SKM-1 (cell line): ENCODE data around the gene TMEM150A.
"Not testable (repeated sequence)": the region's sequence is repeated elsewhere in the genome, so short reads cannot be mapped to it uniquely, and the experiment has no call there.

ENCODE experiments used
- DNase-seq: peaks from one replicate; lab custom pipeline; 2025; ENCODE audit not compliant: unreplicated experiment; lab: John Stamatoyannopoulos, UW

Gene TMEM150A

GRCh38 chr2:85613717-85614515 lies 11.4 kb upstream of the TMEM150A start:
- no peak for DNase-seq

GRCh38 chr2:85611705-85612587 lies 9.4 kb upstream of the TMEM150A start, which contains the start of gene C2orf68:
Gene C2orf68, minus strand, starts transcription at chr2:85612066. Its CDS starts 82 bp downstream, at chr2:85611984.
- DNase-seq: peak; percentile 96

GRCh38 chr2:85611217-85611704 lies 8.8 kb upstream of the TMEM150A start:
- no peak for DNase-seq

- no peak for DNase-seq
Measured at GRCh38 chr2:85607268-85608215, 5.0 kb upstream of the TMEM150A start.

DNA sequence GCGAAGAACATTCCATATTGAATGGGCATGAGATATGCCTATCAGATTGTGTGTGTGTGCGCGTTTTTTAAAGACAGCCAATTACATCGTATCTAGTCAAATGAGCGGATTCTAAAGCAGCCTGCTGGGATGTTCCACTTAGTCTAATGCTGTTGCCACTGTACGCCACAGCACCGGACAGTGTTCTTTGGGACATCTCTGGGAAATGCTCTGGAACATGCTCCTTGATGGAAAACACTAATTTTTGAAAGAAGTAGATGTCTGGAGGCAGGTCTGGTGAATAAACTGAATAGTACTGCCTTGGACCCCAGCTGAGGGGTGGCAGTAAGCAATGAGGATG lies 3.6 kb upstream of the TMEM150A start:
- DNase-seq: no peak

DNA sequence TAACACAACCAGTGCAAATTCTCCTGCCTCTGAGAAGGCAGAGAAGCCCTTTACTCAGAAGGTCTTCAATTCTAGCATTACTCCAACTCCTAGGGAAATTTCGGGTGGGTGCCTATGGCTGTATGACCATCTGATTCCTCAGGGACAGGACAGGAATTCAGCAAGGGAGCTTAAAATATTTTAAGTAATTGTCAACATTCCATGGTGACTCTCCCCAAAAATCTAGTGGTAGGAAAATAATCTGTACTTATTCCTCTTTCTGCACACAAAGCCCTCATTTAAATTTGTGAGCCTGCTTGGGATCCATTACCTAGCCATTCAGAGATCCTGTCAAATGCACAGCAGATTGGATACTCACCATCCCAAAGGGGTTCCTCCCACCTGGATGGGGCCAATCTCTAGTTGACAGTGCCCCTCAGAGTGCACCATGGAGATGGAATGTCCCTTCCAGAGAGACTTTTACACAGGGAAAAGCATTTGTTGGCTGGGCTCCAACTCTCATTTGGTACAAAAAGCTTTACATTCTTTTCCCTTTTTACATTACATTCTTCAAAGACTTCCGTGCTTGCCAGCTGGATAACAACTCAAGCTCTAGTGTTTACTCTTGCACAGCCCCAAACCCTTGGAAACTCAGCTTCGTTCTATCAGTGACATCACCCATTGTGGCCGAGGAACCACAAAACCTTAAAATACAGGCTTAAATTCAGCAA lies 3.1 kb upstream of the TMEM150A start:
- DNase-seq: no peak

- DNase-seq: no peak
Measured at GRCh38 chr2:85604568-85605339, 2.3 kb upstream of the TMEM150A start.

- not testable (repeated sequence) for DNase-seq
Measured at GRCh38 chr2:85604133-85604444, 1.6 kb upstream of the TMEM150A start.

DNA sequence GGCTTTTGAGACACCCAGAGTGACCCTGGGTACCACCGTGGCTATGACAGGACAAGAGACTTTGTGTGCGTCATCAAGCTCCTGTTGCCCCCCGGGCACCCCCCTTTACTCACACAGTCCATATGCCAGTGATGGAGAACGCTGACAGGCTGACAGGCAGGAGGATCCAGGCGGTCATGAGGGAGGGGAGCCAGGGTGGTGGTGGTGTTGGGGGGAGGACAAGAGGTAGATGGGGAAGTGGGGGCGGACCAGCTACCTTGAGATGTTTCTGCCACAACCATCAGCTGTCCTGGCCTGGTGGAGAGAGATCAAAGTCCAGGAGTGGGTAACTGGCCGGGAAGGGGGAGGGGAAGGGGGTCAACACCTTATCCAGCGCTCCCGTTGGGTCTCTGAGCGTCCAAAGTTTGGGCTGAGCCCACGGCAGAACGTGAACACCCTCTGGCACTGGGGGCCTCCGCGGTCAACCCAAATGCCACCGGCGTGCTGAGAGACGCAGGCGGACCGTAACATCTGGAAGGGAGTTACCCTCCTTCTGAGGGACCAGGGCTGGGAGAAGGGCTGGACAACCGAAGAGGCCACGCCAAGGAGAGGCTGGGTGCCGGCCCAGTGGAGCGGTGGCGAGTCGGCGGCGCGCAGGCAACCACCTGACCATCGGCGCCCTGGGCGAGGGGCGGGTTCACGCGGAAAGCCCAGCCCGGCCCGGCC lies 575 bp downstream of the TMEM150A start:
- no peak for DNase-seq

- no peak for DNase-seq
Measured at GRCh38 chr2:85600951-85601770, 1.3 kb downstream of the TMEM150A start.

- no peak for DNase-seq
Measured at GRCh38 chr2:85600235-85600575, 2.3 kb downstream of the TMEM150A start.

DNA sequence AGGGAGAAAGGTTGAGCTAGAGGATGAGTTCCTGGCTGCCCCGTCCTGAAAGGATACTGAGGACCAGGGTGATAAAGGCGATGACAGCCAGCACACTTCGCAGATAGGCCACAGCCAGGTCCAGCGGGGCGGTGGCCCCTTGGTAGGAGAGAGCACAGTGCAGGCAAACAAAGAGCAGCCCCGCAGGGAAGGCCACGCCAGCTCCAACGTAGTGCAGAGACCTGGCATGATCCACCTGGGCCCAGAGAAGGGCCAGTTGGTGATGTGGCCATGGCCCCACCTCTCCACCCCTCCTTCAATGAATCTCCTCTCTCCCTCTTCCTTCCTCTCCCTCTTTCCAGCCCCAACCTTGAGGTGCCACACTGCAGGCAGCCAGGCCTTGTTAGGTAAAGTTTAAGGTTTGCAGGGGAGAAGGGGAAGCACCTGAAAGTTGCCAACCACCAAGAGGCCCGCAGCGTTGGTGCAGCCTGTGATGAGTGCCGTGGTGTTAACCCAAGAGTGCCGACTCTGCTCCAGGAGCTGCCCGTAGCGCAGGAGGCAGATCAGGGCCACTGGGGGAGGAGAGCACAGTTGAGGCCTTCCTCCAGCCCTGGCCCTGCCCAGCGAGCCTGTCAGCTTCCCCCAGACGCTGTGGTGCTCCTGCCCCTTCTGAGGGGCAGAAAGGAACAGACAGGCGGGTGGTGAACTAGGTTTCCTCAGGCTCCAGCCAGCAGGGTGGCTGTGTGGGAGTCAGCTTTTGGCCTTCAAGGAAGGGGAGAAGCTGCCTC lies 2.8 kb downstream of the TMEM150A start:
- DNase-seq: no peak

- DNase-seq: no peak
Measured at GRCh38 chr2:85598594-85599340, 3.7 kb downstream of the TMEM150A start.

DNA sequence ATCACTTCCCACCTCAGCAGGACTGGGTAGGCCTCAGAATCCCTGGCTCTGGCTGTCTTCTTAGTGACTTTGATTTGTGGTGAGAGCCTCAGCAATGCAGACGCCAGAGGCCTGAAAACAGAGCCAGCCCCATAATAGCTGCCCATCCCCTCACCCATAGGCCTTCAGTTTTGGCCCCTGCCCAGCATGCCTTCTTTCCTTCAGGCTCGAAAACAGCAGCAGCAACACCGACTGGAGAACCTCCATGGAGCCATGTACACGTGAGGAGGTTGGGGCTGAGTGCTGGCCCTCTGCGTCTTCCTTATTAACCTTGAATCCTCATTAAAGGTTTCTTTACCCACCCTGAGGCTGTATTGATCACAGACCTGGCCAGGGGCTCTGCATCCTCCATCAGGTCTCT lies 5.3 kb downstream of the TMEM150A start:
- DNase-seq: no peak

DNA sequence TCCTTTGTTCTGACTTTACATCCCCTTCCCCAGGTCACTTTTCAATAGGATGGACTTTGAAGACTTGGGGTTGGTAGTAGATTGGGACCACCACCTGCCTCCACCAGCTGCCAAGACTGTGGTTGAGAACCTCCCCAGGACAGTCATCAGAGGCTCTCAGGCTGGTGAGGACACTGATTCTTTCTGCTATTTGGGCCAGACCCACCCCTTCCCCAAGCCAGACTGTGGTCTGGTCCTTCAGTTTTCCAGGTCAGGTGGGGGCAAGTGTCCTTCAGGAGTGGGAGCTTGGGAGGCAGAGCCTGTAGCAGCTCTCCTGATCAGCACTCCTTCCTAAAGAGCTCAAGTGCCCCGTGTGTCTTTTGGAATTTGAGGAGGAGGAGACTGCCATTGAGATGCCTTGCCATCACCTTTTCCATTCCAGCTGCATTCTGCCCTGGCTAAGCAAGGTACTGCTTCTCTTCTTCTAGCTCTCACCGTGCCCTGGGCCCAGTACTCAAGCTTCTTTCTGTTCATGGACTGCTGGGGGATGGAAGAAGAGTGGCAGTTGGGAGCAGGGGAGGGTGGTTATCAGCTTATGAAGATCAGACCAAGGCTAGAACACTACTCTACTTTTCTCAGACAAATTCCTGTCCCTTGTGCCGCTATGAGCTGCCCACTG lies 5.9 kb downstream of the TMEM150A start:
- no peak for DNase-seq

DNA sequence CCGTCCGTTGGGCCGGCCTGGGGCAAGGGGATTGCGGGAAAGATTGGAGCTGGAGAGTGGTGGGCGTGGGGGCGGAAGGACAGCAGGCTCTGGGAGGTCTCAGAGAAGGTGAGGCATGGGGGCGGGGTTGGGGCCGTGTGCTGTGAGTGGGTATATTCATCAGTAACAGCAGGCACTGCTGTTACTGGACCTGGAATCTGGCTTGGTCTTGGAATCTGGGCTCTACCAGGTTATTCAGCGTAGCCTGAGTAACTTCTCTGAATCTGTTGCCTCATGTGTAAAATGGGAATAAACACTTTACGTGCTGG lies 6.5 kb downstream of the TMEM150A start:
- DNase-seq: no peak
